ENCODE measurements around the gene CDC5L. TPM values are rescaled to one million over a fixed set of nuclear protein-coding genes. Genes with fewer than 3 reads are reported as not detected.

Gene CDC5L
- total RNA-seq, 1 experiment from 2014 or later = 23.8 TPM

DNA sequence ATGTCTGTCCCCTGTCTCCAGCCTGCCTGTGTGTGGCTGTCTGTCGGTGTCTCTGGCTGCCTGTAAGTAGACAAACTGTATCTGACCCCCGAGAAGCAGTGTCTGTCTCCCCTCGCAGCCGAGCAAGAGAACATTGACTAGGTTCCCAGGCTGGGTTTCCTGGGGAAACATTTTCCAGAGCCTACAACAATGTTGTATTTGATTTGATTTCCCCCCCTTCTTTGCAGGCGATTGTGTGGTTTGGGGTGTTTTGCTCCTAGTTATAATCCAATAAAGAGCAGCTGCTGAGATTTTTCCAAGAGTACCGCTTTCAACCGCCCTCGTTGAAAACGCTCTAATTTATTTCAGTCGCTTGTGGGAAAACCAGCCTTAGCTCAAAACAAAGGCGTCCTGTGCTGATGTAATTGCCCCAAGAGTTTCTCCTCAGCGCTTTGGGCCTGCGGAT is 92.6 kb downstream of the CDC5L start:
- Histone ChIP-seq H3K27me3 (replicated peaks; ENCODE audit: control insufficient read depth, insufficient read depth, low read length) (no peaks in the 10 kb centered on the region), H3K4me3 (ENCODE audit: low read depth, low read length) (no peak overlapping the region), H3K36me3 (ENCODE audit: control insufficient read depth, insufficient read depth, low read length) (no peaks in the 10 kb centered on the region), H3K4me1 (peaks cover 10% of the 10 kb centered on the region), H3K9me3 (no peaks in the 10 kb centered on the region)
- no peak for DNase-seq
- Mint-ChIP-seq H3K36me3 (ENCODE audit: insufficient read depth, unreplicated experiment) (no peaks in the 10 kb centered on the region), H3K4me3 (ENCODE audit: unreplicated experiment) (no peak overlapping the region), H3K4me1 (ENCODE audit: low read depth, unreplicated experiment) (no peaks in the 10 kb centered on the region), H3K27me3 (ENCODE audit: insufficient read depth, unreplicated experiment) (peaks cover 3% of the 10 kb centered on the region), H3K27ac (ENCODE audit: unreplicated experiment) (no peak overlapping the region), H3K9me3 (ENCODE audit: unreplicated experiment) (no peaks in the 10 kb centered on the region)
- TF ChIP-seq, protein P1, sequence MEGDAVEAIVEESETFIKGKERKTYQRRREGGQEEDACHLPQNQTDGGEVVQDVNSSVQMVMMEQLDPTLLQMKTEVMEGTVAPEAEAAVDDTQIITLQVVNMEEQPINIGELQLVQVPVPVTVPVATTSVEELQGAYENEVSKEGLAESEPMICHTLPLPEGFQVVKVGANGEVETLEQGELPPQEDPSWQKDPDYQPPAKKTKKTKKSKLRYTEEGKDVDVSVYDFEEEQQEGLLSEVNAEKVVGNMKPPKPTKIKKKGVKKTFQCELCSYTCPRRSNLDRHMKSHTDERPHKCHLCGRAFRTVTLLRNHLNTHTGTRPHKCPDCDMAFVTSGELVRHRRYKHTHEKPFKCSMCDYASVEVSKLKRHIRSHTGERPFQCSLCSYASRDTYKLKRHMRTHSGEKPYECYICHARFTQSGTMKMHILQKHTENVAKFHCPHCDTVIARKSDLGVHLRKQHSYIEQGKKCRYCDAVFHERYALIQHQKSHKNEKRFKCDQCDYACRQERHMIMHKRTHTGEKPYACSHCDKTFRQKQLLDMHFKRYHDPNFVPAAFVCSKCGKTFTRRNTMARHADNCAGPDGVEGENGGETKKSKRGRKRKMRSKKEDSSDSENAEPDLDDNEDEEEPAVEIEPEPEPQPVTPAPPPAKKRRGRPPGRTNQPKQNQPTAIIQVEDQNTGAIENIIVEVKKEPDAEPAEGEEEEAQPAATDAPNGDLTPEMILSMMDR (IDR thresholded peaks at IDR 0.05; ENCODE audit: insufficient read depth in 1 of 2, low read depth in 1 of 2, low read length in 1 of 2, severe bottlenecking in 1 of 2, unreplicated experiment in 1 of 2) = no peak
- POLR2A ChIA-PET = no interaction called here
- intact Hi-C loops (cut with micrococcal nuclease; ENCODE audit: unreplicated experiment) = no loop called here
- CTCF ChIA-PET = no interaction called here
- no TSS peak for BruUV-seq (replicated peaks)

DNA sequence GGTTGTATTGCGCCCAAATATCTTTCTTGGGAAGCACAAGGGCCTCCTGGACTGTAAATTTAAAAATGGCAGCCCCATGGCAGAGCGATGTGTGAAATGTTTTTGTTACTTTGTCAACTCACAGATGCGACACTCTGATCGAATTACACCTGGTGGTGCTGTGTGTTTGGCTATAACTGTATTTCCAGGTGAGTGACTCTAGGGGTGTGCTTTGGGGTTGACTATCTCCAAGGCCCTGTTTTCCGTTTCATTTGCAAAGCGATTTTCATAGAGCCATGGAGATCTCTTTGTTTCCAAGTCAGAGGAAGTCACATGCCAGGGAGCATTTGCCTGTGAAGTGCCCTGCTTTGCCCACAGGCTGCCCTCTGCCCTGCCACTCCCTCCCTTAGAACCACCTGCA is 93.5 kb downstream of the CDC5L start:
- Mint-ChIP-seq H3K9me3 (ENCODE audit: unreplicated experiment) (no peaks in the 10 kb centered on the region), H3K27me3 (ENCODE audit: insufficient read depth, unreplicated experiment) (peaks cover 3% of the 10 kb centered on the region), H3K36me3 (ENCODE audit: insufficient read depth, unreplicated experiment) (no peaks in the 10 kb centered on the region), H3K4me3 (ENCODE audit: unreplicated experiment) (no peak overlapping the region), H3K4me1 (ENCODE audit: low read depth, unreplicated experiment) (no peaks in the 10 kb centered on the region), H3K27ac (ENCODE audit: unreplicated experiment) (no peak overlapping the region)
- DNase-seq = no peak
- BruUV-seq (replicated peaks) = no TSS peak
- no peaks in the 10 kb centered on the region for H3K36me3 ChIP-seq (ENCODE audit: control insufficient read depth, insufficient read depth, low read length)
- intact Hi-C loops (cut with micrococcal nuclease; ENCODE audit: unreplicated experiment) = no loop called here
- H3K4me1 ChIP-seq = peaks cover 1% of the 10 kb centered on the region
- POLR2A ChIA-PET = no interaction called here
- no peaks in the 10 kb centered on the region for H3K9me3 ChIP-seq
- H3K4me3 ChIP-seq (ENCODE audit: low read depth, low read length) = no peak overlapping the region
- CTCF ChIA-PET = no interaction called here
- H3K27me3 ChIP-seq (replicated peaks; ENCODE audit: control insufficient read depth, insufficient read depth, low read length) = no peaks in the 10 kb centered on the region
- TF ChIP-seq, protein P1 (IDR thresholded peaks at IDR 0.05; ENCODE audit: insufficient read depth in 1 of 2, low read depth in 1 of 2, low read length in 1 of 2, severe bottlenecking in 1 of 2, unreplicated experiment in 1 of 2) = no peak

DNA sequence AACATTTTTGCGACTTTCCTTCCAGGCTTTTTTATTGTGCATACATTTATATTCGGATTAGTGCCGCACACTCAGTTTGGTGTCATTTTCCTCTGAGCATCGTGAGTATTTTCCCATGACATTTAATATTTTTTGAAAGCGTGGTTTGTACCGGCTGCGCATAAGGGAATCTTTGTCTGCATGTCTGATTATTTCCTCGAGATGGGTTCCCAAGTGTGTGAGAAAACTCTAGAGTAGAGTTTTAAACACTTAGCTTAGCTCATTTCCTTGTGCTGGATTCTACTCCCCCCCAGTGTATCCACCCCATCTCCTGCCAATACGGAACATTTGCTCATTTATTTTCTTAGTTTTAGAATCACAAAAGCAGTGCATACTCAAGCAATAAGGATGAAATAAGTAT is 94.3 kb downstream of the CDC5L start:
- no TSS peak for BruUV-seq (replicated peaks)
- intact Hi-C loops (cut with micrococcal nuclease; ENCODE audit: unreplicated experiment) = no loop called here
- no peak for DNase-seq
- peaks cover 6% of the 10 kb centered on the region for H3K27me3 Mint-ChIP-seq (ENCODE audit: insufficient read depth, unreplicated experiment)
- ChIA-PET POLR2A (no interaction called here), CTCF (no interaction called here)
- H3K36me3 ChIP-seq (ENCODE audit: control insufficient read depth, insufficient read depth, low read length) = no peaks in the 10 kb centered on the region
- H3K9me3 ChIP-seq = no peaks in the 10 kb centered on the region
- no peak overlapping the region for H3K4me3 Mint-ChIP-seq (ENCODE audit: unreplicated experiment)
- H3K27ac Mint-ChIP-seq (ENCODE audit: unreplicated experiment) = no peak overlapping the region
- TF ChIP-seq, protein P1 (IDR thresholded peaks at IDR 0.05; ENCODE audit: insufficient read depth in 1 of 2, low read depth in 1 of 2, low read length in 1 of 2, severe bottlenecking in 1 of 2, unreplicated experiment in 1 of 2) = no peak
- H3K4me3 ChIP-seq (ENCODE audit: low read depth, low read length) = no peak overlapping the region
- no peaks in the 10 kb centered on the region for H3K4me1 Mint-ChIP-seq (ENCODE audit: low read depth, unreplicated experiment)
- no peaks in the 10 kb centered on the region for H3K9me3 Mint-ChIP-seq (ENCODE audit: unreplicated experiment)
- H3K27me3 ChIP-seq (replicated peaks; ENCODE audit: control insufficient read depth, insufficient read depth, low read length) = no peaks in the 10 kb centered on the region
- no peaks in the 10 kb centered on the region for H3K36me3 Mint-ChIP-seq (ENCODE audit: insufficient read depth, unreplicated experiment)
- no peaks in the 10 kb centered on the region for H3K4me1 ChIP-seq
